Fibroblast of the conjunctiva (primary cell): Measurements from ENCODE around the gene YLPM1.

ENCODE experiments used
- DNase-seq: peaks from one replicate; pipeline ENCODE4 v3.0.0-alpha.2; 2010; ENCODE audit warnings: low read depth

YLPM1 gene

GRCh38 chr14:74871819-74872218 lies 108.7 kb downstream of the YLPM1 start:
- DNase-seq = no peak

- DNase-seq = no peak
Measured at GRCh38 chr14:74875204-74875603, 112.1 kb downstream of the YLPM1 start.

DNA sequence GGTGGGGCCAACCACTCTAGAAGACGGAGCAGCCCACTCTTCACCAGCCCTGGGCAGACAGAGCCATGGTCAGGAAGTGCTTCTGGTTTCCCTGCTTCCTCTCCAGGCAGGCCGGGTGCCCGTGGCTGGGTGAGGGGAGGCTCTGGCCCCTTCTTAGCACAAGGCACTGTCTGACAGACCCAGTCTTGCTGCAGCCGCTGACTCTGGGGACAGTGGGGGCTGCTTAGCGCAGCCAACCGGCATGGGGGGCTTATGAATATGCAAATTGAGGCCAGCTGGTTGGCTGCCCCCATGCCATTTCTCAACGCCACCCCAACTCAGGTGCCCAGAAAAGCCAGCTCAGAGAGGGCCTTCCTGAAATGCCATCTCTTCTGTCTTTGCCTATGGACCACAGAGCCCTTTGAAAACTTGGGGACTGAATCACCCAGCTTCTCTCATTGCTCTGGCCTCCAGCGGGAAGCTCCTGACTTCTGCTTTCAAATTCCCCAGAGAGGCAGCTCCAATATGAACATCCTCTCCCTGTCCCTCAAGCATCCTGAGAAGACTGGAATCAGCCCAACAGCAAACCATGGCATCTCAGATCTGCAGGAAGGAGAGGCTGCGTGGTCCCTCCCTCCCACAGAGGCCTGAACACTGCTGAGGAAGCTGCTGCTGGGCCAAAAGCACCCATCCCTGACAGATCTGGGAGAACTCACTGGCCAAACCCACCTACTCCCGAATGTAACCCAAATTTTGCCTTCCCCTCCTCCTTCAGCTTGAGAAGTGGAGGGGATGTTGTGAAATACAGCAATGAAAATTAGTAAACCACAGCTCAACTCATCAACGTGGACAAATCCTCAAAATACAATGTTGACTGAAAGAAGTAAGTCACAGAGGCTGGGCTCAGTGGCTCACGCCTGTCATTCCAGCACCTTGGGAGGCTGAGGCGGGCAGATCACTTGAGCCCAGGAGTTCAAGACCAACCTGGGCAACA lies 113.1 kb downstream of the YLPM1 start, which contains the start of gene PROX2:
Gene PROX2, minus strand, starts transcription at position 205 of the 973 bp plus-strand sequence. CDS start 12,311 bp downstream, outside the sequence.
- no peak for DNase-seq

DNA sequence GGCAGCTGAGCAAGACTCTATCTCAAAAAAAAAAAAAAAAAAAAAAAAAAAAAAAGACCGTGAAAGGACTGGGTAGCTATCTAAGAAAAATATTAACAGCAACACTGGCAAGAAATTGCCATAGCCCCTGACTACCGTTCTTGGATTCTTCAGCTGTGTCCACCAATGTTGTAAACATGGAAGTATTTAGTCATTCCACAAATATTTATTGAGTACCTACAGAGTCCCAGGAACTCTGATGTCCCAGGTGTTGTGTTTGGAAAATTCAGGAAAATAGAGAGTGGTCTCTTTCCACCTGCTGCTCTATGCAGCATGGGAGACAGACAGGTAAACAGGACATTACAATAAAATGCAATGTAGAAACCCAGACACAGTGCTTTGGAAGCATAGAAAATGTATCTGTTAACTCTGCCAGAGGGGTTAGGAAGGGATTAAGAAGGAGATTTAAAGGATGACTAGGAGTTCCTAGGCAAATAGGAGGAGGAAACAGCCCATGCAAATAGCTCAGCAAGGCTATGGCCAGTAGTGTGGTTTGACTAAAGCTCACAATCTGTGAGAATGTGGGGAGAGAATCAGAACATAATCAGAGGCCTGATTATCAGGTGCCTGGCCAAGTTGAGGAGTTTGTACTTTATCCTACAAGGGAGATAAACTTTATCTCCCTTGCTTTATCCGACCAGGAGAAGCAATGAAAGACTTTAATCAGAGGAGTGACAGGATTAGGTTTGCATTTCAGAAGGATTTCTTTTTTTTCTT lies 116.5 kb downstream of the YLPM1 start:
- no peak for DNase-seq

DNA sequence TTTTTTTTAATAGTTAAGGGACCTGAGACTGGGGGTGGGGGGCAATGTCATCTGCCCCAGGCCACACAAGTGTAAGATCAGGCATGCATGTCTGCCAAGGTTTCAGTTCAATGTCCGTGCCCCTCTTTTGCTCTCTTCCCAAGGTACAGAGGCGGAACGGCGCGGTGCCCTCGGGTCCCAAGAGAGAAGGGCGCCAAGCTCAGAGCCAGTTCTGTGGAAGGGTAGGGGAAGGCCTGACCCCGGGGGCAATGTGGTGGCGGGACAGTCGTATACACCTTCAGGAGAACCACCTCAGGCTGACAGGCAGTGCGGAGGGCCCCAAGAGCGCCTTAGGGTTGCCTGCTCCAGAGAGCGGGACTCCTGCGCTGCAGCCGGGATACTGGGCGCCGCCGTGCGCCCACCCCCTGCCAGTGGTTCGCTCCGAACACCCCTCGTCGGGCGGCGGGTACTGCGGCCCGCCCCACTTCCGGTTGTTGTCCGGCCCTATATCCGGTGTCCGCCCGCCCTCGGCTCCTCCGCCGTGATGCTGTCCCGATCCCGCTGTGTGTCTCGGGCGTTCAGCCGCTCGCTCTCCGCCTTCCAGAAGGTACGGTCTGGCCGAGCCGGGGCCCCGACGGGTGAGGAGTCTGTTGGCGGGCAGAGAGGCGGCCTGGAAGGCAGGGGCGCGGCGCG lies 118.5 kb downstream of the YLPM1 start, which contains the start of gene DLST:
Gene DLST, plus strand, starts transcription at position 486 of the 672 bp plus-strand sequence. Its CDS starts 38 bp downstream, at position 524.
- peak; percentile 60 for DNase-seq

GRCh38 chr14:74882103-74882920 lies 119.2 kb downstream of the YLPM1 start:
- no peak for DNase-seq
